ENCODE data around the gene ZFP1. TPM values are rescaled to one million over a fixed set of nuclear protein-coding genes. Genes with fewer than 3 reads are reported as not detected.
"Not testable (repeated sequence)": the region's sequence is repeated elsewhere in the genome, so short reads cannot be mapped to it uniquely, and the experiment has no call there.

Gene ZFP1
- total and polyA plus RNA-seq, 7 experiments from 2014 or later: 8.6 to 22.5 (median 10.5) TPM

- POLR2A ChIA-PET; ATAC-seq; H3K4me3 ChIP-seq (ENCODE audit: low read length); H3K9me3 Mint-ChIP-seq; H3K4me3 Mint-ChIP-seq; intact Hi-C loops (cut with micrococcal nuclease); H3K27ac Mint-ChIP-seq; H3K36me3 ChIP-seq (ENCODE audit: control insufficient read depth in 2 of 3, insufficient read depth in 3 of 3, low read length in 3 of 3); H3K9me3 ChIP-seq (ENCODE audit: control insufficient read depth in 2 of 3, low read length in 3 of 3); H3K36me3 Mint-ChIP-seq; H3K27me3 Mint-ChIP-seq; H3K27me3 ChIP-seq (ENCODE audit: control insufficient read depth in 2 of 2, insufficient read depth in 2 of 2, low read length in 2 of 2); H3K27ac ChIP-seq (ENCODE audit: low read depth, low read length); DNase-seq; CTCF ChIA-PET: not testable (repeated sequence)
- H3K4me1 ChIP-seq (ENCODE audit: control insufficient read depth in 2 of 2, insufficient read depth in 2 of 2, low read length in 2 of 2): peaks cover 0 to 14% of the 10 kb centered on the region in 2 donors
- peaks cover 5 to 23% (median 19%) of the 10 kb centered on the region in 7 donors for H3K4me1 Mint-ChIP-seq
Measured at GRCh38 chr16:75204905-75205304, 56.6 kb downstream of the ZFP1 start.

- ATAC-seq; H3K4me3 Mint-ChIP-seq; H3K36me3 ChIP-seq (ENCODE audit: control insufficient read depth in 2 of 3, insufficient read depth in 3 of 3, low read length in 3 of 3); H3K36me3 Mint-ChIP-seq; intact Hi-C loops (cut with micrococcal nuclease); POLR2A ChIA-PET; DNase-seq; H3K27ac ChIP-seq (ENCODE audit: low read depth, low read length); H3K4me3 ChIP-seq (ENCODE audit: low read length); H3K9me3 ChIP-seq (ENCODE audit: control insufficient read depth in 2 of 3, low read length in 3 of 3); H3K27me3 ChIP-seq (ENCODE audit: control insufficient read depth in 2 of 2, insufficient read depth in 2 of 2, low read length in 2 of 2); H3K9me3 Mint-ChIP-seq; CTCF ChIA-PET; H3K27ac Mint-ChIP-seq; H3K27me3 Mint-ChIP-seq: not testable (repeated sequence)
- H3K4me1 Mint-ChIP-seq: peaks cover 5 to 18% (median 17%) of the 10 kb centered on the region in 7 donors
- H3K4me1 ChIP-seq (ENCODE audit: control insufficient read depth in 2 of 2, insufficient read depth in 2 of 2, low read length in 2 of 2): peaks cover 0 to 14% of the 10 kb centered on the region in 2 donors
Measured at GRCh38 chr16:75205438-75205837, 57.1 kb downstream of the ZFP1 start.

- ATAC-seq: peak; percentile 11
- H3K36me3 Mint-ChIP-seq; H3K27ac Mint-ChIP-seq; intact Hi-C loops (cut with micrococcal nuclease); POLR2A ChIA-PET; H3K4me3 Mint-ChIP-seq; H3K9me3 ChIP-seq (ENCODE audit: control insufficient read depth in 2 of 3, low read length in 3 of 3); H3K4me1 ChIP-seq (ENCODE audit: control insufficient read depth in 2 of 2, insufficient read depth in 2 of 2, low read length in 2 of 2); CTCF ChIA-PET; H3K27ac ChIP-seq (ENCODE audit: low read depth, low read length); H3K4me3 ChIP-seq (ENCODE audit: low read length); H3K36me3 ChIP-seq (ENCODE audit: control insufficient read depth in 2 of 3, insufficient read depth in 3 of 3, low read length in 3 of 3); DNase-seq; H3K27me3 Mint-ChIP-seq; H3K27me3 ChIP-seq (ENCODE audit: control insufficient read depth in 2 of 2, insufficient read depth in 2 of 2, low read length in 2 of 2); H3K9me3 Mint-ChIP-seq: not testable (repeated sequence)
- H3K4me1 Mint-ChIP-seq: peaks cover 3 to 11% (median 10%) of the 10 kb centered on the region in 7 donors
Measured at GRCh38 chr16:75205961-75206748, 57.8 kb downstream of the ZFP1 start.

GRCh38 chr16:75206749-75207451 is 58.6 kb downstream of the ZFP1 start, which contains the start of gene CTRB2:
Gene CTRB2 (minus strand): TSS chr16:75207161. CDS start chr16:75207141, 20 bp downstream.
- Mint-ChIP-seq H3K27ac (no peak within 1 kb of the TSS), H3K36me3 (no peaks in the 10 kb centered on the region), H3K4me1 (peaks cover 0 to 3% (median 2%) of the 10 kb centered on the region in 7 donors), H3K27me3 (no peaks in the 10 kb centered on the region), H3K4me3 (no peak within 1 kb of the TSS), H3K9me3 (no peaks in the 10 kb centered on the region)
- H3K27me3 ChIP-seq (ENCODE audit: control insufficient read depth in 2 of 2, insufficient read depth in 2 of 2, low read length in 2 of 2): no peaks in the 10 kb centered on the region
- ChIA-PET CTCF (no interaction called here), POLR2A (no interaction called here)
- ATAC-seq (no peak), DNase-seq (no peak)
- H3K4me3 ChIP-seq (ENCODE audit: low read length): no peak within 1 kb of the TSS
- intact Hi-C loops (cut with micrococcal nuclease): no loop called here
- H3K27ac ChIP-seq (ENCODE audit: low read depth, low read length): no peak within 1 kb of the TSS
- H3K36me3 ChIP-seq (ENCODE audit: control insufficient read depth in 2 of 3, insufficient read depth in 3 of 3, low read length in 3 of 3): no peaks in the 10 kb centered on the region
- H3K9me3 ChIP-seq (ENCODE audit: control insufficient read depth in 2 of 3, low read length in 3 of 3): no peaks in the 10 kb centered on the region
- peaks cover 0 to 1% of the 10 kb centered on the region in 2 donors for H3K4me1 ChIP-seq (ENCODE audit: control insufficient read depth in 2 of 2, insufficient read depth in 2 of 2, low read length in 2 of 2)

- H3K27ac ChIP-seq (ENCODE audit: low read depth, low read length): no peak overlapping the region
- H3K36me3 ChIP-seq (ENCODE audit: control insufficient read depth in 2 of 3, insufficient read depth in 3 of 3, low read length in 3 of 3): no peaks in the 10 kb centered on the region
- ATAC-seq (no peak), DNase-seq (no peak)
- no peaks in the 10 kb centered on the region for H3K9me3 ChIP-seq (ENCODE audit: control insufficient read depth in 2 of 3, low read length in 3 of 3)
- Mint-ChIP-seq H3K27me3 (no peaks in the 10 kb centered on the region), H3K27ac (no peak overlapping the region), H3K4me3 (no peak overlapping the region), H3K36me3 (no peaks in the 10 kb centered on the region), H3K9me3 (no peaks in the 10 kb centered on the region), H3K4me1 (no peaks in the 10 kb centered on the region)
- ChIA-PET POLR2A (interaction anchor here (0.6 kb wide), 1 partner anchor 12 kb away, joined by 5 read pairs; no protein-coding TSS in a partner anchor), CTCF (no interaction called here)
- no peak overlapping the region for H3K4me3 ChIP-seq (ENCODE audit: low read length)
- no peaks in the 10 kb centered on the region for H3K4me1 ChIP-seq (ENCODE audit: control insufficient read depth in 2 of 2, insufficient read depth in 2 of 2, low read length in 2 of 2)
- H3K27me3 ChIP-seq (ENCODE audit: control insufficient read depth in 2 of 2, insufficient read depth in 2 of 2, low read length in 2 of 2): no peaks in the 10 kb centered on the region
- intact Hi-C loops (cut with micrococcal nuclease): no loop called here
Measured at GRCh38 chr16:75207831-75208230, 59.5 kb downstream of the ZFP1 start.

GRCh38 chr16:75208242-75208825 is 60.0 kb downstream of the ZFP1 start:
- CTCF ChIA-PET: no interaction called here
- Histone ChIP-seq H3K27ac (ENCODE audit: low read depth, low read length) (no peak overlapping the region), H3K27me3 (ENCODE audit: control insufficient read depth in 2 of 2, insufficient read depth in 2 of 2, low read length in 2 of 2) (no peaks in the 10 kb centered on the region), H3K4me1 (ENCODE audit: control insufficient read depth in 2 of 2, insufficient read depth in 2 of 2, low read length in 2 of 2) (no peaks in the 10 kb centered on the region), H3K36me3 (ENCODE audit: control insufficient read depth in 2 of 3, insufficient read depth in 3 of 3, low read length in 3 of 3) (no peaks in the 10 kb centered on the region), H3K9me3 (ENCODE audit: control insufficient read depth in 2 of 3, low read length in 3 of 3) (no peaks in the 10 kb centered on the region), H3K4me3 (ENCODE audit: low read length) (no peak overlapping the region)
- H3K27me3 Mint-ChIP-seq: no peaks in the 10 kb centered on the region
- no peaks in the 10 kb centered on the region for H3K36me3 Mint-ChIP-seq
- intact Hi-C loops (cut with micrococcal nuclease): no loop called here
- POLR2A ChIA-PET: interaction anchor here (0.6 kb wide), 1 partner anchor 11 kb away, joined by 5 read pairs; no protein-coding TSS in a partner anchor
- H3K4me3 Mint-ChIP-seq: no peak overlapping the region
- H3K9me3 Mint-ChIP-seq: no peaks in the 10 kb centered on the region
- H3K4me1 Mint-ChIP-seq: no peaks in the 10 kb centered on the region
- no peak overlapping the region for H3K27ac Mint-ChIP-seq
- DNase-seq (no peak), ATAC-seq (no peak)
